Left hindlimb (tissue), 1 donor: Measurements from ENCODE around the gene PCMTD2.
"Not testable (repeated sequence)": the region's sequence is repeated elsewhere in the genome, so short reads cannot be mapped to it uniquely, and the experiment has no call there.

Experiments used
- DNase-seq: peaks from one replicate; pipeline ENCODE4 v3.0.0-alpha.2; 2018

The PCMTD2 gene

DNA sequence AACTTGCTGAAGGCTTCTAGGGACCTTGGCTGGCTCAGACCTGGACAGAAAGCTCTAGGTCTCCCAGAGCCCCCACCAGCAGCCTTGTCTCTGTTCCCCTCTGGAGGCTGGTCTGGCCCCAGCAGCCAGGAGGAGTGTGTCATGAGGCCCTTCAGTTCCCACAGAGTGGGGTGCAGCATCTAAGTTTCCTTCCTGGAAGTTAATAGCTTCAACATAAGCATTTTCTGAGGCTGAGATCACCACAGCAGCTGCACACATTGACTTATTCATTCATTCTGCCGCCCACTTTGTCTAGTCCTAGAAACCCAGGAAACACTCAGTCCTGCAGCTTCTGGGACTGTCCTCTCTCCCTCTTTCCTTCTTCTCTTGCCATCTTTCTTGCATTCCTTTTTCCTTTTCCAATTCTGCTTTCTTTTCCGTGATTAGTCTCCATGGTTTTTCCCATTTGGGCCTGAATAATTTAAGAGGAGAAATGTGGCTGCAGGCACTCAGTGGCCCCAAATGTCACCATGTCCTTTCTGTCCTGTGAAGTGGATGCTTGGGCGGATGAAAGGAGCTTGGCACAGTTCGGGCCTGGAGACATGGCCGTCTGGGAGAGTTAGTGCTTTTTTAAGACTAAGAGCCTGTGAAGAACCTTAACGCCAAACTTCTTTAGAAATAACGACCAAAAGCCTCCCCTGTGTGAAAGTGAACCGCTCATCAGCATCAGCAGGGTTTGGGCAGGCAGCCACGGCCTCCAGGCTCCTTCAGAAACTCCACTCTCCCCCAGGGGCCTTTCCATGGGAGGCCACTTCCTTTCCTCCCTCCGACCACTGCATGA lies 31.0 kb upstream of the PCMTD2 start:
- DNase-seq: peak; percentile 79

- DNase-seq: no peak
Observed at GRCh38 chr20:64225171-64225595, 30.4 kb upstream of the PCMTD2 start.

DNA sequence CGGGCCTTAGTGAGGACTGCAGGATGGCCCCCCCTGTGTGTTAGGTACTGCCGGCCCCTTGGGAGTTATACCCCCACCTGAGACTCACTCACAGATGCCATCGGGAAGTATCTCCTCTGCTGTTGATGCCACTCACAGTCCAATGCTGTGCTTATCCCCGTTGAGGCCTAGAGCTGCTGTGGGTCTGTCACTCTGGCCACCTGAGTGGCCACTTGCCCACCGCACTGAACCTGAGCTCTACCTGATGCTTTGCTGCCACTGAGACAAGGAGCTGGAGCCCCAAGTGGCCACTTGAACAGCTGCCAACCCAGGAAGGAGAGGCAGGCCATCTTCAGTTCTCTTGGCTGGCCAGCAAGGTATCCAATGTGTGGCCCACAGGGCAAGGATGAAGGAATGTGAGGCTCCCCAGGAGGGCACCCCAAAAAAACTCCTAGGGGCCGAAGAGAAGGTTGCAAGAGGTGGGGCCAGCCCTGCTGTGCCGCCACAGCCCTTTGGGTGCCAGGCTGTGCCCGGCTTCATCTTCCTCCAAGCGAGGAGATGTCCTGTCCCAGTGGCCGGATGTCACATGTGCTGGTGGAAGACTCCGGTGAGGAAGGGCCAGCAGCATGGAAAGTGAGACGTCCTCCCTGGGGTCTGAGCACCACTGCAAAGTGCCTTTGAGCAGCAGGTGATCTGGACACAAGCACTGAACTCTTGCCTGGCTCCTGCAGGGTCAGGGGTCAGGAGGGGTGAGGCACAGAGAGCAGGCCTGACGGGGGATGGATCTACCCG lies 29.5 kb upstream of the PCMTD2 start:
- peak; percentile 25 for DNase-seq

DNA sequence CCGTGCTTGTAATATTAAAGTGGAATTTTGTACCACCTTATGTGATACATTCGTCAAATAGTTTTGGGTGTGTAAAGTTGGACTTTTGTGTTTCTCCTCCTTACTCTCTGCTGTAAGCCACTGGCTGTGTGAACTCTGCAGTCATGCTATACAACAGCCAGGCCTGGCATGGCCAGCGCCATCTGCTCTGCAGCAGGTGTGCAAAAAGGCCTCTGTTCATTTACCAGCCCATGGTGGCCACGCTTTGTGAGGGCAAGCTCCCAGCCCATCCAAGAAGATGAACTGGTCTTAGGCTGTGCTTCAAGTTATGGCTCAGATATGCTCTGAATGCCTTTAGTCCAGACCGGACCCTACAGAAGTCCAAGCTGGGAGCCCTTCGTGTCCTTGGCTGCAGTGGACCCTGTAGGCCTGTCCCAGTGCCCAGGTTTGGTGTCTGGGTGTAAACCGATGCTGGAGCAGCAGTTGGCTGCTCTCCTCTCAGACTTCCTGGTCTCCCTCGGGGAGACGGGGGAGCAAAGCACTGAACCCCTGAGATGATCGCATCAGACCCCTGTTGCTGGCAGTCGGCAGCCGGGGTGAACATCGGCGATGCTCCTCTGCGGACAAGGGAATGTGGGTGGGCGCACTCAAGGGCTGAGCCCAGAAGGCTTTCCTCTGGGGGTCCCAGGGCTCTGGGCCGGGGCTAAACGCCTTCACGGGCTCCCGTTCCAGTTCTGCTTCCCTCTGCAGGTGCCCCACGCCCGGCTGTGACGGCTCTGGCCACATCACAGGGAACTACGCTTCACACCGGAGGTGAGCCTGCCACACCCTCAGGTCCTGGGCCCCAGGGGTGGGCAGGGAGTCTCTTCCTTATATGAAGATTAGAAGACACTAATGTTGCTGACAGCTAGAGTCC lies 28.6 kb upstream of the PCMTD2 start:
- peak; percentile 23 for DNase-seq

DNA sequence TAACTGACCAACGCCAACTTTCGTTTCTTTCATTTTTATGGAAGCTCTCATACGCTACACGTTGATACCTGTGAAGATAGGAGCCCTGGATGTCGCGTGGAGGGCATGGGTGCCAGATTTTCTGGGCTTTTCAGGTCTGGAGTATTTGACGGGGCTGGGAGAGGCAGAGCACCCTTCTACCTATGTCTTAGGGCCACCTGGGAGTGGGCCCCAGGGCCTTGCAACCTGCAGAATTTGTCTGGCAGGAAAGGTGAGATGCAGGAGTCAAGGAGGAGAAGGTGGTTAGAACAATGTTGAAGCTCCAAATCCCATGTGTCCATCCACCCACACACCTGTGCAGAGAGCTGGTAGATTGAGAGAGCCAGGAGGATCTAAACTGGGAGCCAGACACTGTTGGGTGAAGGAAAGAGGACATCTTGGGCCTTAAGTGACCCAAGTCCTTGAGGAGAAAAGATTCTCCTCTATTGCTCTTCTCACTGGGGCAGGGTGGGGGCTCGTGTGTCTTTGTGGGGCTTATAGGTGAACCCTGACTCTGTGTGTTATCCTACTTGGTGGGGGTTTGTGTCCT lies 27.4 kb upstream of the PCMTD2 start:
- DNase-seq: peak; percentile 5

GRCh38 chr20:64228751-64229506 lies 26.6 kb upstream of the PCMTD2 start:
- peak; percentile 17 for DNase-seq

DNA sequence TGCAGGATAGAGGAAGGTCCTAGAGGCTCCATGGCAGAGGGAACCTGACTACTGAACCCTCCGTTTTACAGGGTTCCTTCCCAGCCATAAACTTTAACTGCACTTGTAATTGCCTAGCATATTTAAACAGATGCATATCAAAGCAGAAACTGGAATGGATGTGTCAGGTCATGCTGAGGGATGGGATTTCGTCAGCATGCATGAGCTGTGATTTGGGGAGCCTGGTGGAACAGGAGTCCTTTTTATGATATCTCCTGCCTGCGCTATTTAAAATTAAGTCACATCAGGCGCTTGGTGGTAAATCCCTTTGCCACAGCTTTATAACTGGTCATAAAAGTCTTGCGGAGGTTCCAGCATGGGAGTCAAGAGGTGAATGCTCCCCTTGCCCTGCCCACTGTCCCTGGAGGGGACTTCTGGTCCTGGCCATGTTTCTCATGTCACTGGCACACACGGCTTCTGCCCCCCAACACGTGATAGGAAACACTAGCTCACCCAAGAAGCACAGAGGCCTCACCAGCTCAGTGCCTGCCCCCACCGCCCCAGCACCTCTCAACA lies 26.0 kb upstream of the PCMTD2 start:
- DNase-seq: peak; percentile 17

GRCh38 chr20:64230461-64231145 lies 24.9 kb upstream of the PCMTD2 start:
- peak; percentile 3 for DNase-seq

GRCh38 chr20:64231621-64232550 lies 23.7 kb upstream of the PCMTD2 start:
- DNase-seq: peak; percentile 21

- DNase-seq: no peak
Observed at GRCh38 chr20:64232794-64233193, 22.8 kb upstream of the PCMTD2 start.

DNA sequence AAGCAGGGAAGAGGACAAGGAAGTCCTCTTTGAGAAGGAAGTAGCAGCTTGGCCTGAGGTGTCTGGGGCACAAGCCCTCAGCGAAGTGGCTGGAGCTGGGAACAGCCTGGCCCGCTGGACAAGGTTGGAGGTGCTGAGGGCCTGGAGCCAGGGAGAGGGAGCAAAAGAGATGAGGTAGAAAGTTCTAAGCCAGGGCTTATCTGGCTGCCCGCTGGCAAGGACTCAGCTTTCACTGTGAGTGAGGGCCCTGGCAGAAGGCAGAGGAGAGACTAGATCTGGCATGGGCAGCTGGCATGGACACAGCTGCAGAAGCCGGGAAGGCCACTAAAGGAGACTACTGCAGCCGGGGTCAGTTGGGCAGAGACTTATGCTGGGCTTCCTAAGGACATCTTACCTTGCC lies 21.8 kb upstream of the PCMTD2 start:
- no peak for DNase-seq

DNA sequence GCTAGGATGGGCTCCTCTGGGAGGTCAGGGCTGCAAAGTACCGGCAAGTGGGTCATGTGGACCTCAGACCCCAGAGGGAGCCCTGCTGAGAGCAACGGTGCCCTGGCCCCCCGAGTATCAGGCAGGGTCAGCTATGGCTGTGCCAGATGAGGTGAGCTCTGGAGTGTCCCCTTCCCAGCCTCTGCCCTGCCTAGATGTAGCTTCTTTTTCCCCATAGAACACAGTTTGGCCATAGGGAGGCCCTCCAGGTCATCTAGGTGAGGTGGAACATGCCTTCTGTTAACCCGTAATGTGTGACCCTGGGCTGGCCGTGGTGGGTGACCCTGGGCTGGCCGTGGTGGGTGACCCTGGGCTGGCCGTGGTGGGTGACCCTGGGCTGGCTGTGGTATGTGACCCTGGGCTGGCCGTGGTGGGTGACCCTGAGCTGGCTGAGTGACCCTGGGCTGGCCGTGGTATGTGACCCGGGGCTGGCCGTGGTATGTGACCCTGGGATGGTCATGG lies 21.2 kb upstream of the PCMTD2 start:
- DNase-seq: no peak

GRCh38 chr20:64234921-64235565 lies 20.5 kb upstream of the PCMTD2 start:
- DNase-seq: not testable (repeated sequence)

DNA sequence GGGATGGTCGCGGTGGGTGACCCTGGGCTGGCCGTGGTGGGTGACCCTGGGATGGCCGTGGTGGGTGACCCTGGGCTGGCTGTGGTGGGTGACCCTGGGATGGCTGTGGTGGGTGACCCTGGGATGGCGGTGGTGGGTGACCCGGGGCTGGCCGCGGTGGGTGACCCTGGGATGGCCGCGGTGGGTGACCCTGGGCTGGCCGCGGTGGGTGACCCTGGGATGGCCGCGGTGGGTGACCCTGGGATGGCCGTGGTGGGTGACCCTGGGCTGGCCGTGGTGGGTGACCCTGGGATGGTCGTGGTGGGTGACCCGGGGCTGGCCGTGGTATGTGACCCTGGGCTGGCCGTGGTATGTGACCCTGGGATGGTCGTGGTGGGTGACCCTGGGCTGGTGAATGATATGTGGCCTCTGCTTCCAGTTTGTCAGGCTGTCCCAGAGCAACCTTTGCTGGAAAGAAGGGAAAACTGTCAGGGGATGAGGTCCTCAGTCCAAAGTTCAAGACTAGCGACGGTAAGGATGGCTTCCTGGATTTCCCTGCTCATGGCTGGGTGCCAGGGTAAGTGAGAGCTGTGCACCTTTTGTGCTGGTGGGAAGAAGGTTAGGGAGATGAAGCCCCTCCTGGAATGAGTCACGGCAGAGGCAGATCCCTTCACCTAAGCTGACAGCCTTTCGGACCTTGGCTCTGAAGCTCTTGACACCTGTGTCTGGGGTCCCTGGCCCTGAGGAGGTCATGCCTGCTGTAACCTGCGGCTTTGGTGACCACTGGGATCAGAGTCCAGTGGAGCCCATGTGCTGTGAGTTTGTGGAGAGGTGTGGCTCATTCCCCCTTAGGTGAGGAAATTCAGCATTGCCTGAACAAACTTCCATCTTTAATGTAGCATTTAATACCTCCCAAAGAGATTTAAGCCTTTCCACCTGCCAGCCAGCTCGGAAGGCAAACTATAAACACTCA lies 19.1 kb upstream of the PCMTD2 start:
- no peak for DNase-seq

DNA sequence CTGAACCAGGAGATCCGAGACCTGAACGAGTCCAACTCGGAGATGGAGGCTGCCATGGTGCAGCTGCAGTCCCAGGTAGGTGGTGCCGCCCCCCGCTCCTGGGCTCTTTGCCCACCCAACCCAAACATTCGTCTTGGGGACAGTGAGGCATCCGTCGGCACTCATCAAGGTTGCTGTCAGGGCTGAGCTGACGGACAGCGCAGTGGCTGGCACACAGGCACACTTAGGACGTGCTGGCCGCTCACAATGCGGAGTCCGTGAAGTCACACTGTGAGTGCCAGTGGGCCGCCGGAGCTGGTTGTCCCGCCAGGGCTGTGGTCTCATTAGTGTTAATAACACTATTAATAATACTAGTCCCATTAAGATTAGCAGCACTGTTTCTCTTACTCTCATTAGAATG lies 18.2 kb upstream of the PCMTD2 start:
- DNase-seq: no peak

- no peak for DNase-seq
Observed at GRCh38 chr20:64238115-64238825, 17.3 kb upstream of the PCMTD2 start.

- no peak for DNase-seq
Observed at GRCh38 chr20:64238851-64239387, 16.6 kb upstream of the PCMTD2 start.
